ENCODE results near the gene RASSF10. TPM values are rescaled to one million over a fixed set of nuclear protein-coding genes. Genes with fewer than 3 reads are reported as not detected.
A peak's percentile ranks its signal among the peaks of the same experiment; 100 is the strongest.

Gene RASSF10
- polyA plus RNA-seq, 3 donors: not detected

- Histone ChIP-seq H2AFZ (ENCODE audit: insufficient read depth, low read depth, low read length, poor library complexity, severe bottlenecking) (no peak overlapping the region), H3K4me1 (ENCODE audit: control insufficient read depth in 1 of 2, insufficient read depth in 2 of 2, low read length in 2 of 2) (peaks cover 0 to 4% of the 10 kb centered on the region in 2 donors), H3K27me3 (ENCODE audit: control insufficient read depth in 2 of 2, insufficient read depth in 2 of 2, low read length in 2 of 2) (peaks cover 21 to 34% of the 10 kb centered on the region in 2 donors), H3K4me2 (replicated peaks; ENCODE audit: extremely low read depth, low read length, poor library complexity, severe bottlenecking) (no peak overlapping the region), H3K4me3 (replicated peaks in 1 of 3; ENCODE audit: low read depth in 2 of 3, low read length in 3 of 3) (no peak overlapping the region), H4K20me1 (ENCODE audit: insufficient read depth, low read length) (no peaks in the 10 kb centered on the region), H3K36me3 (replicated peaks in 1 of 2; ENCODE audit: control insufficient read depth in 1 of 2, insufficient read depth in 2 of 2, low read length in 2 of 2) (no peaks in the 10 kb centered on the region), H3K9me3 (replicated peaks in 1 of 2; ENCODE audit: control insufficient read depth in 1 of 2, insufficient read depth in 1 of 2, low read length in 2 of 2) (peaks cover 0 to 12% of the 10 kb centered on the region in 2 donors), H3K79me2 (ENCODE audit: insufficient read depth, low read length) (no peaks in the 10 kb centered on the region), H3K9ac (ENCODE audit: insufficient read depth, low read length, poor library complexity, severe bottlenecking) (no peak overlapping the region), H3K27ac (ENCODE audit: low read depth in 1 of 2, low read length in 2 of 2) (no peak overlapping the region)
- H3K4me1 Mint-ChIP-seq: peaks cover 10% of the 10 kb centered on the region
- peak overlapping the region in 1 of 7 donors; percentile 12 for H3K27ac Mint-ChIP-seq
- no peak overlapping the region for H3K4me3 Mint-ChIP-seq
- H3K36me3 Mint-ChIP-seq: no peaks in the 10 kb centered on the region
- peaks cover 30 to 39% (median 33%) of the 10 kb centered on the region in 3 donors for H3K27me3 Mint-ChIP-seq (ENCODE audit: low read depth in 3 of 3)
- no peaks in the 10 kb centered on the region for H3K9me3 Mint-ChIP-seq
- TF ChIP-seq CTCF (IDR thresholded peaks at IDR 0.05): no peak
- intact Hi-C loops (cut with micrococcal nuclease): no loop called here
- no peak for DNase-seq
Measured at GRCh38 chr11:13016415-13016814, 7.3 kb downstream of the RASSF10 start.

DNA sequence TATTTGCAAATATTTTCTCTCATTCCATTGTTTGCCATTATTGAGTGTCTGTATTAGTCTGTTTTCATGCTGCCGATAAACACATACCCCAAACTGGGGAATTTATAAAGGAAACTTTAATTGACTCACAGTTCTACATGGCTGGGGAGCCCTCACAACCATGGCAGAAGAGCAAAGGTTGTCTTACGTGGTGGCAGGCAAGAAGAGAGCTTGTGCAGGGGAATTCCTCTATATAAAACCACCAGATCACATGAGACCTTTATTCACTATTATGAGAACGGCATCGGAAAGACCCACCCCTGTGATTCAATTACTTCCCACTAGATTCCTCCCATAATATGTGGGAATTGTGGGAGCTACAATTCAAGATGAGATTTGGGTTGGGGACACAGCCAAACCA lies 10.2 kb downstream of the RASSF10 start:
- Histone ChIP-seq H3K4me2 (replicated peaks; ENCODE audit: extremely low read depth, low read length, poor library complexity, severe bottlenecking) (no peak overlapping the region), H3K9me3 (replicated peaks in 1 of 2; ENCODE audit: control insufficient read depth in 1 of 2, insufficient read depth in 1 of 2, low read length in 2 of 2) (no peaks in the 10 kb centered on the region), H3K4me3 (replicated peaks in 1 of 3; ENCODE audit: low read depth in 2 of 3, low read length in 3 of 3) (no peak overlapping the region), H3K27ac (ENCODE audit: low read depth in 1 of 2, low read length in 2 of 2) (no peak overlapping the region), H3K9ac (ENCODE audit: insufficient read depth, low read length, poor library complexity, severe bottlenecking) (no peak overlapping the region), H4K20me1 (ENCODE audit: insufficient read depth, low read length) (no peaks in the 10 kb centered on the region), H2AFZ (ENCODE audit: insufficient read depth, low read depth, low read length, poor library complexity, severe bottlenecking) (no peak overlapping the region), H3K27me3 (ENCODE audit: control insufficient read depth in 2 of 2, insufficient read depth in 2 of 2, low read length in 2 of 2) (peaks cover 2 to 7% of the 10 kb centered on the region in 2 donors), H3K36me3 (replicated peaks in 1 of 2; ENCODE audit: control insufficient read depth in 1 of 2, insufficient read depth in 2 of 2, low read length in 2 of 2) (no peaks in the 10 kb centered on the region), H3K4me1 (ENCODE audit: control insufficient read depth in 1 of 2, insufficient read depth in 2 of 2, low read length in 2 of 2) (no peaks in the 10 kb centered on the region), H3K79me2 (ENCODE audit: insufficient read depth, low read length) (no peaks in the 10 kb centered on the region)
- Mint-ChIP-seq H3K27me3 (ENCODE audit: low read depth in 3 of 3) (peaks cover 10 to 19% (median 11%) of the 10 kb centered on the region in 3 donors), H3K4me3 (no peak overlapping the region), H3K36me3 (no peaks in the 10 kb centered on the region), H3K9me3 (peaks cover 0 to 2% (median 0%) of the 10 kb centered on the region in 7 donors), H3K27ac (no peak overlapping the region), H3K4me1 (no peaks in the 10 kb centered on the region)
- no peak for TF ChIP-seq CTCF (IDR thresholded peaks at IDR 0.05)
- intact Hi-C loops (cut with micrococcal nuclease): no loop called here
- no CpG with 5 or more reads among the region's 4 CpGs for WGBS (ENCODE audit: insufficient coverage)
- DNase-seq: no peak
